Tibial artery (tissue), 4 donors: Measurements from ENCODE around the gene C3orf52.

Experiments
- DNase-seq, 2 donors: peaks; one replicate each; pipeline ENCODE4 v3.0.0-alpha.2; 2019
- H3K27ac ChIP-seq, 2 donors: fragments of 200-600 bp; sonication (generic) in 1 of 2; 1 replicate in 1 of 2; 2 replicates in 1 of 2; pipeline ENCODE4 v1.5.1; 2018 to 2019; ENCODE audit warnings: mild to moderate bottlenecking in 1 of 2
- H3K27me3 ChIP-seq, 2 donors: fragments of 200-600 bp; sonication (generic) in 1 of 2; one replicate each; pipeline versions ENCODE4 v1.5.1 to v1.6.0; 2016 to 2019
- H3K36me3 ChIP-seq, 3 donors: fragments of 200-600 bp; sonication (generic) in 2 of 3; one replicate each; pipeline ENCODE4 v1.5.1; 2016 to 2019; ENCODE audit warnings: mild to moderate bottlenecking in 2 of 3
- H3K4me1 ChIP-seq, 4 donors: fragments of 200-600 bp; sonication (generic) in 2 of 4; 1 replicate in 3 of 4; 2 replicates in 1 of 4; pipeline ENCODE4 v1.5.1; 2016 to 2019
- H3K4me3 ChIP-seq, 2 donors: fragments of 200-600 bp; sonication (generic) in 1 of 2; 1 replicate in 1 of 2; 2 replicates in 1 of 2; pipeline ENCODE4 v1.5.1; 2018 to 2019; ENCODE audit warnings: mild to moderate bottlenecking in 2 of 2
- H3K9me3 ChIP-seq, 3 donors: fragments of 200-600 bp; sonication (generic) in 1 of 3; one replicate each; pipeline ENCODE4 v1.5.1; 2016 to 2019
- CTCF ChIP-seq, 2 experiments: fragments of 200-600 bp in 1 of 2; fragments of 450-650 bp in 1 of 2; IDR thresholded peaks; one replicate each; pipeline ENCODE4 v1.5.1; 2017 to 2019; ENCODE audit warnings: antibody characterized with exemption in 2 of 2, mild to moderate bottlenecking in 1 of 2, moderate library complexity in 1 of 2
- intact Hi-C: fragments of 100-400 bp; cut with DNase I; formaldehyde crosslinking; loops from one replicate; pipeline ENCODE4 v1.15.0; 2023; ENCODE audit warnings: low total_unique reads

The C3orf52 gene

GRCh38 chr3:112129925-112130637 lies 43.9 kb downstream of the C3orf52 start:
- no peak for DNase-seq
- H3K27me3 ChIP-seq = no peaks in the 10 kb centered on the region
- peaks cover 0 to 4% (median 0%) of the 10 kb centered on the region in 4 donors for H3K4me1 ChIP-seq
- intact Hi-C loops = no loop called here
- peaks cover 0 to 6% (median 0%) of the 10 kb centered on the region in 3 donors for H3K36me3 ChIP-seq
- H3K9me3 ChIP-seq = no peaks in the 10 kb centered on the region
- TF ChIP-seq CTCF (IDR thresholded peaks at IDR 0.05) = no peak
- H3K27ac ChIP-seq = no peak overlapping the region
- no peak overlapping the region for H3K4me3 ChIP-seq

- H3K9me3 ChIP-seq = no peaks in the 10 kb centered on the region
- intact Hi-C loops = no loop called here
- no peak for DNase-seq
- no peak overlapping the region for H3K27ac ChIP-seq
- H3K36me3 ChIP-seq = peaks cover 0 to 6% (median 0%) of the 10 kb centered on the region in 3 donors
- H3K4me1 ChIP-seq = peaks cover 0 to 4% (median 0%) of the 10 kb centered on the region in 4 donors
- H3K4me3 ChIP-seq = no peak overlapping the region
- no peaks in the 10 kb centered on the region for H3K27me3 ChIP-seq
- no peak for TF ChIP-seq CTCF (IDR thresholded peaks at IDR 0.05)
Measured at GRCh38 chr3:112130638-112130993, 44.4 kb downstream of the C3orf52 start.

GRCh38 chr3:112131111-112131510 lies 44.9 kb downstream of the C3orf52 start:
- no peak for DNase-seq
- TF ChIP-seq CTCF (IDR thresholded peaks at IDR 0.05) = no peak
- no peaks in the 10 kb centered on the region for H3K9me3 ChIP-seq

GRCh38 chr3:112132088-112132487 lies 45.9 kb downstream of the C3orf52 start:
- no peak for DNase-seq
- Histone ChIP-seq H3K27ac (no peak overlapping the region), H3K36me3 (peaks cover 0 to 6% (median 0%) of the 10 kb centered on the region in 3 donors), H3K9me3 (no peaks in the 10 kb centered on the region), H3K4me1 (no peaks in the 10 kb centered on the region), H3K4me3 (no peak overlapping the region), H3K27me3 (no peaks in the 10 kb centered on the region)
- TF ChIP-seq CTCF (IDR thresholded peaks at IDR 0.05) = no peak
- intact Hi-C loops = no loop called here

More at GRCh38 chr3:112131111-112131510, 44.9 kb downstream of the C3orf52 start:
- Histone ChIP-seq H3K4me1 (peaks cover 0 to 4% (median 0%) of the 10 kb centered on the region in 4 donors), H3K36me3 (peaks cover 0 to 6% (median 0%) of the 10 kb centered on the region in 3 donors), H3K4me3 (no peak overlapping the region), H3K27me3 (no peaks in the 10 kb centered on the region), H3K27ac (no peak overlapping the region)
- intact Hi-C loops = no loop called here

GRCh38 chr3:112132554-112132953 lies 46.4 kb downstream of the C3orf52 start:
- no peak for DNase-seq
- no peaks in the 10 kb centered on the region for H3K4me1 ChIP-seq
- no peaks in the 10 kb centered on the region for H3K27me3 ChIP-seq

More at GRCh38 chr3:112132554-112132953, 46.4 kb downstream of the C3orf52 start:
- no peak for TF ChIP-seq CTCF (IDR thresholded peaks at IDR 0.05)
- intact Hi-C loops = no loop called here
- H3K4me3 ChIP-seq = no peak overlapping the region
- H3K9me3 ChIP-seq = no peaks in the 10 kb centered on the region
- H3K36me3 ChIP-seq = peaks cover 0 to 6% (median 0%) of the 10 kb centered on the region in 3 donors
- H3K27ac ChIP-seq = no peak overlapping the region
